OCI-M1 (cell line): ENCODE results near the gene ADGRD1.
"Not testable (repeated sequence)": the region's sequence is repeated elsewhere in the genome, so short reads cannot be mapped to it uniquely, and the experiment has no call there.

ENCODE experiments used
- DNase-seq: peaks from one replicate; lab custom pipeline; 2025; lab: John Stamatoyannopoulos, UW

The ADGRD1 gene

GRCh38 chr12:131057211-131057721 is 103.6 kb downstream of the ADGRD1 start:
- no peak for DNase-seq

DNA sequence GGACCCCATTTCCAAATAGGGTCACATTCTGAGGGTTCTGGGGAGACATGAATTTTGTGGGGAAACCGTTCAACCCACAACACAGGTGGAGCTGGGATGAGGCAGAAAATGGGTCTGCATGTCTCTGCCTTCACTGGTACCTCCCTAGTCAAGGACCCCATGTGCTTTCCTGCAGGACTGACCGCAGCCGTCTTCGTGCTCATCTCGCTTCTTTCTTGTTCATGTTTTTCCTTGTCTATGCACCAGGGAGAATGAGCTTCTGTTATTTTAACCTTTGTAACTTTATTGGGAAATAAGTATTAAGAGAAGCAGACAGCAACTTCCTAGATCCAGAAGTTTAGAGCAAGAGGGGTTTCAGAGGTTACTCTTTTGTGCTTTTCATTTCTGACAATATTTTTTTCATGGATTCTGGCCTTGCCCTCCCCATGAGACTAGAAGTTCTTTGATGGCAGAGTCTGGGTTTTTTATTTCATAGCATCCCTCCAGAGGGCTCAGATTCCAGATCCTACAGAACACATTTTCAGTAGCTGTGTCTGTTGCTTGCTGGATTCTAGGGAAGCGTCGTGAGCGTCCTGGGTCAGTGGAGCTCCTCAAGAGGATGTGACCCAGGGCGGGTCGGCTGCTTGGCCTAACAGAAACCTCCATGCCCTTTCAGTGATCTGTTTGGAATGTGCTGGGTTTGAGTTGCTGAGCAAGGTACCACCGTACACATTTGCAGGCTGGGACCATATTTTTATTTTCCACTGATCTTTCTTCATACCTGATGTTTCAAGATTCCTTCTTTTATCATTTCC is 104.2 kb downstream of the ADGRD1 start:
- no peak for DNase-seq

DNA sequence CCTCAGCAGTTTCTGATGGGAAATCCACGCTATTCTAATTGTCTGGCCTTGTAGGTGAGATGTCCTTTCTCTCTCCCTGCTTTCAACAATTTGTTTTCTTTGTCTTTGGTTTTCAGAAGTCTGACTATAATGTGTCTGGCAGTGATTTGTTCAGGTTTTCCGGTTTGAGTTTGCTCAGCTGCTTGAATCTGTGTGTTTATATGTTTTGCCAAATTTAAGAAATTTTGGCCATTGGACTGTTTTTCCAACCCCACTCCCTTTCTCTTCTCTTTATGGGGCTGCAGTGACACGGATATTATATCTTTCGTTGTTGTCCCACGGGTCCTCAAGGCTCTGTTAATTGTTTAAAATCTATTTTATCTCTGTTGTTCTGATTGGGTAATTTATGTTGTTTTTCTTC is 105.0 kb downstream of the ADGRD1 start:
- DNase-seq: no peak

DNA sequence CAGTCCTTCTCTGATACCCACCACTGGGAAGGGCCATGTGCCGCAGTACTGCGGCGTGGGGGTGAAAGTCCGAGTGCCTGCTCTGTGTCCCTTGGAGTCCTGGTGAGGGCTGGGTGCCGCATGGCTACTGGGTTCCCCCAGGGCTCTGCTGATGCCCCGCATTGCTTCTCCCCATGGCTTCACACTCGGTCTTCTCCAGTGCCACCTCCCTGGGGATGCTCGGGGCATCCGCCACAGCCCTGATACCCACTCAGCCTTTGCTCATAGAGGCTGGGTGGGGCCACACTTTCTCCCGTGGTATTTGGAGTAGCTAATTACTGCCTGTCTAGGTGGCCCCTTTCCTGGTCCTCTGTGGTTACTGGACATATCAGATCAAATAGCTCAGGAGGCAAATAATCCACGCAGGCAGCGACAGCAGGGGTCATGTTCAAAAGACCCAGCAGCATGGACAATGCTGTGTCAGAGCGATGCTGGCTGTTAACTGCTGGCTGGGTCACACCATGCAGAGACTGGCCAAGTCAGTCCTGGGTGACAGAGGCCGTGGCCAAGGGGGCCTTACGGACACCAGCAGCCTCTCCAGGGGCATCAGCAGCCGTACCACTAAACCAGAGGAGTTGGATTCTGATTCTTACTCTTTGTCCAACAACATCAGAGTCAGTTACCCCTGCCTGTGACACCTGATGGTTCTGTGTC is 106.5 kb downstream of the ADGRD1 start:
- no peak for DNase-seq

GRCh38 chr12:131061041-131061806 is 107.5 kb downstream of the ADGRD1 start:
- DNase-seq: no peak

DNA sequence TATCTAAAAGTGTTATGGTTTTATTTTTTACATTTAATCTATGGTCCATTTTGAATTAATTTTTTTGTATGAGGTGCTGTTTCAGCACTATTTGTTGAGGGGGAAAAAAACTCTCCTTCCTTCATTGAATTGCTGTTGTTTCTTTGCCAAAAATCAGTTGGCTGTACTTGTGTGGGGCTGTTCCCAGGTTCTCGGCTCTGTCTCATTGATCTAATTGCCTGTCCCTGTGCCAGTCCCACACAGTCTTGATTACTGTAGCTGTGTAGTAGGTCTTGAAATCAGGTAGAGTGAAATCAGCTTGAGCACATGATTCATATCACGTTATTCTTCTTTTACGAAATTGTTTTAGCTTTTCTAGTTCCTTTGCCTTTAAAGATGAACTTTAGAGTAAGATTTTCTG is 109.7 kb downstream of the ADGRD1 start:
- DNase-seq: no peak

DNA sequence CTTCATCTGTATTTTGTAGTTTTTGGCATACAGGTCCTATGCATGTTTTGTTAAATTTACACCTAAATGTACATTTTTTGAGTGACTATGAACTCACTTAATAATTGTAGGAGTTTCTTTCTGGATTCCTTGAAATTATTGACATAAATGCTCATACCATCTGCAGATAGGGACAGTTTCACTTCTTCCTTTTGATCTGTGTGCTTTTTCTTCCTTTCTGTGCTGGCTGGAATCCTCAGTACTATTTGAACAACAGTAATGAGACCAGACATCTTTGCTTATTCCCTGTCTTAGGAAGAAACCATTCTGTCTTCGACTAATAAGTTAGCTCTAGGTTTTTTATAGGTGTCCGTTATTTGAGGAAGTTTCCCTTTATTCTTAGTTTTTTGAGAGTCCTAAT is 110.3 kb downstream of the ADGRD1 start:
- DNase-seq: no peak

- no peak for DNase-seq
Observed at GRCh38 chr12:131065279-131065678, 111.6 kb downstream of the ADGRD1 start.

GRCh38 chr12:131065801-131066200 is 112.1 kb downstream of the ADGRD1 start:
- no peak for DNase-seq

DNA sequence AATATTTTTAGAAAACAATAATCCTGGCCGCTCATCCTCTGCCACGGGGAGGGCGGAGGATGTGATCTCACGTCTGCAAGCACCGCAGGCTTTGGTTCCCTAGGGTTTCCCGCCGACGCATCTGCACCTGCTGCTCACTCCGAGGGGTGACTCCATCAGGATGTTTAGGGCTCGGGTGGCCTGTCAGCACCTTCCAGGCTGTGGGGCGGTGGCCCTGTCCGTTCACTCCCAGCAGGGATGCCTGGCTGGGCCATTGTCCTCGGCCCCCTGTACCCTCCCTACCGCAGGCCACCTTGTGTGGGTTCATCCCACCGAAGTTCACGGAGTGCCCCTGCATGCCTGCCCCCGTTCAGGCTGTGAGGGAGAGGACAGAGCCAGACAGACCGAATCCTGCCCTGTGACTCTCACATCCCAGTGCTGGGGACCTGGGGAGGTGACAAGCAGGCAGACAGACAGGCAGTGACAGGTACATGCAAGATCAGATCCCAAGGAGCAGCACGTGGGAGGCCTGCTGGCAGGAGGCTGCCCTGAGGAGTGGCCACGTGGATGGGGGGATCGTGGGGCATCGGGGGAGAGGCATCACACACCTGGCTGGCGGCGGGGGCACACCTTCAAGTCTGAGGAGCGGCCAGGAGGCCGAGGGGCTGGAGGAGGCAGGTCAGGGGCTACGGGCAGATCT is 112.6 kb downstream of the ADGRD1 start:
- no peak for DNase-seq

DNA sequence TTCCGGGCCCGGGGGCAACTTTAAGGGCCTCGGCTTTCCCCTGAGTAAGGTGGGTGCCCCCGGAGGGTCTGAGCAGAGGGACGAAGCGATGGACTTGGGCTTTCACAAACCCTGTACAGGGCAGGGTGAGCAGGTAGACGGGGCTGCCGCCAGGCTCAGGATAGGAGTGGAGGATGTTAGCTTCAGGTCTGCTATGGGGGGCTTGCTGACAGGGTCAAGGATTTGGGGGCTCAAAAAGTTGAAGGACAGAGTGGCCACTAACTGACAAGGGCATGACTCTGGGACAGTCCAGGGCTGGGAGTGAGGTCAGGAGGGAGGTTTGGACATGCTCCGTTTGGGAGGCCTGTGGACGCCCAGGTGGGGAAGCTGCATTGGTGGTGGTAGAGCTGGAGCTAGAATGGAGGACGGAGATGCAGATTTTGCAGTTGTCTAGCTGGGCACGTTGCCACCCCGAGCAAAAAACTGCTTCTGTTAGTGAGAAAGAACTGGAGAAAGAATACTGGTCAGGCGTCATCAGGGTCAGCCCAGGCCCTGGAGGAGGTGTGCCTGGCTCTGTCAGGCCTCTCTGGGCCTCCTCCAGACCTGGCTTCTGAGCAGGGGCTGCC is 113.3 kb downstream of the ADGRD1 start:
- DNase-seq: no peak

- no peak for DNase-seq
Observed at GRCh38 chr12:131067981-131068851, 114.5 kb downstream of the ADGRD1 start.

- DNase-seq: not testable (repeated sequence)
Observed at GRCh38 chr12:131068926-131069720, 115.4 kb downstream of the ADGRD1 start.

GRCh38 chr12:131070136-131070535 is 116.4 kb downstream of the ADGRD1 start:
- DNase-seq: not testable (repeated sequence)

- DNase-seq: not testable (repeated sequence)
Observed at GRCh38 chr12:131070668-131071067, 117.0 kb downstream of the ADGRD1 start.

GRCh38 chr12:131071234-131071820 is 117.6 kb downstream of the ADGRD1 start:
- not testable (repeated sequence) for DNase-seq

DNA sequence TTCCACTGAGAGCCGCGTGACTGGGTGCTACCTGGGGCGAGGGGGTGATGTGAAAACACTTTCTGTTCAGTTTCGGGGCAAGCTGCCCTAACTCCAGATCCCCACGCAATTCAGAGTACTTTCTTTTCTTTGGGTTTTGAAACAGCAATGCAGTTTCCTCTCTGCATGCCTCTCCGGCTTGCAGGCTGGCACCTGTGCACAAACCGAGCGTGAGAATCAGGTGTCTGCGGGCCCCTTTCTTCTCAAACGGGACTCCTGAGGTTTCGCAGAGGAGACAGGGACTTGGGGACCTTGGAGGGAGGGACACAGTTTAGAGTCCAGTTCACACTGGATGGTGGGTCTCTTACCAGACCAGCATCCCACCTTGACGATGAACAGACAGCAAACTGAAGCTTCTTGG is 118.2 kb downstream of the ADGRD1 start:
- DNase-seq: not testable (repeated sequence)

DNA sequence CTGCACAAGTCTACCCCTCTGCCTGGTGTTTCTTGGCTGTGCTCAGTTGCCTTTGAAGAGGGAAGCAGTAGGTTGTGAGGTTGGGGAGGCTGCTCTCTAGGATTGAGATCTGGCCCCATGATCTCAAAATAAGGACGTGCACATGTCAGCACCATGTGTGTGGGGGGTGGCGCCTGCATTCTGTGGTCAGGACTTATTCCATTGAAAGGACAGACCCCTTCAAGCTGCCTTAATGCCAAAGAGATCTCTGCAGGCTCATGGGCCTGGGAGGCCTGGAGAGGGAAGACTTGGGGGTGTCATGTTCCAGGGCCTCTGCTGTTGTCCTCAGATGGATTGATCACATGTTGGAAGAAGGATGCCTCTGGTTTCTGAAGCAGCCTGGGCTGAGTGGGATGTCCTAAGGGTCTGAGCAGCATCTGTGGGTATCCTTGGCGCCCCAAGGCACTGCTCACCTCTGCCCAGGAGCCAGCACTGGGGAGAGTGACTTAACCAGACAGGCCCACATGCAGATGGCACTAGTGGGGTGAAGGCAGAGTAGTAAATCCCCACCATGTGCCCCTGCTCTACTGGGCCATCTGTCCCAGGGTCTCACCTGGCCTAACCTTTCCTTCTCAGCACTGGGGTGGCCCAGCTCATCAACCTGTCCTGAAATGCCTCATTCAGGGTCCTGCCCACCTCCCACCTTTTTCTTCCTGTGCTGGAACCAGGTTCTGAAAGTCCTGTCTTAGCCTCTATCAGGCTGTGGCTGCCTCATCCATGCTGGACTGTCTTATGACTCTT is 118.9 kb downstream of the ADGRD1 start:
- no peak for DNase-seq
